ENCODE results near the gene PCNX4. TPM values are rescaled to one million over a fixed set of nuclear protein-coding genes. Genes with fewer than 3 reads are reported as not detected.

PCNX4 gene
- total RNA-seq, 3 donors from 2014 or later = 32.6 to 85.9 (median 53.7) TPM

DNA sequence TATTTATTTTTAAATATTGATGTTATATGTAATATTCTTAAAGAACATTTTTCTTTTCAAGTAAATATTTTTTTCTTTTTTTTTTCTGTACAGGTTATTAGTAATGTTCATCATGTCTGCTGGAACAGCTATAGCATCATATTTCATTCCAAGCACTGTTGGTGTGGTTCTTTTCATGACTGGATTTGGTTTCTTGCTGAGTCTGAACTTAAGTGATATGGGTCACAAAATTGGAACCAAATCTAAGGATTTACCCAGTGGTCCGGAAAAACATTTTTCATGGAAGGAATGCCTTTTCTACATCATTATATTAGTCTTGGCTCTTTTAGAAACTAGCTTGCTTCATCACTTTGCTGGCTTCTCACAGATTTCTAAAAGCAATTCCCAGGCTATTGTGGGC, 23.2 kb downstream of the PCNX4 start:
- DNase-seq (ENCODE audit: low spot score in 2 of 2) = no peak
- Histone ChIP-seq H3K27ac (no peak overlapping the region), H3K4me1 (no peaks in the 10 kb centered on the region), H3K36me3 (no peaks in the 10 kb centered on the region), H3K27me3 (no peaks in the 10 kb centered on the region), H3K9me3 (no peaks in the 10 kb centered on the region), H3K4me3 (no peak overlapping the region)
- TF ChIP-seq POLR2A (IDR thresholded peaks at IDR 0.05) (no peak), POLR2AphosphoS5 (IDR thresholded peaks at IDR 0.05) (no peak)
- TF ChIP-seq, protein P1, sequence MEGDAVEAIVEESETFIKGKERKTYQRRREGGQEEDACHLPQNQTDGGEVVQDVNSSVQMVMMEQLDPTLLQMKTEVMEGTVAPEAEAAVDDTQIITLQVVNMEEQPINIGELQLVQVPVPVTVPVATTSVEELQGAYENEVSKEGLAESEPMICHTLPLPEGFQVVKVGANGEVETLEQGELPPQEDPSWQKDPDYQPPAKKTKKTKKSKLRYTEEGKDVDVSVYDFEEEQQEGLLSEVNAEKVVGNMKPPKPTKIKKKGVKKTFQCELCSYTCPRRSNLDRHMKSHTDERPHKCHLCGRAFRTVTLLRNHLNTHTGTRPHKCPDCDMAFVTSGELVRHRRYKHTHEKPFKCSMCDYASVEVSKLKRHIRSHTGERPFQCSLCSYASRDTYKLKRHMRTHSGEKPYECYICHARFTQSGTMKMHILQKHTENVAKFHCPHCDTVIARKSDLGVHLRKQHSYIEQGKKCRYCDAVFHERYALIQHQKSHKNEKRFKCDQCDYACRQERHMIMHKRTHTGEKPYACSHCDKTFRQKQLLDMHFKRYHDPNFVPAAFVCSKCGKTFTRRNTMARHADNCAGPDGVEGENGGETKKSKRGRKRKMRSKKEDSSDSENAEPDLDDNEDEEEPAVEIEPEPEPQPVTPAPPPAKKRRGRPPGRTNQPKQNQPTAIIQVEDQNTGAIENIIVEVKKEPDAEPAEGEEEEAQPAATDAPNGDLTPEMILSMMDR (IDR thresholded peaks at IDR 0.05) = no peak
- intact Hi-C loops (cut with DNase I; ENCODE audit: low total_unique reads) = no loop called here

DNA sequence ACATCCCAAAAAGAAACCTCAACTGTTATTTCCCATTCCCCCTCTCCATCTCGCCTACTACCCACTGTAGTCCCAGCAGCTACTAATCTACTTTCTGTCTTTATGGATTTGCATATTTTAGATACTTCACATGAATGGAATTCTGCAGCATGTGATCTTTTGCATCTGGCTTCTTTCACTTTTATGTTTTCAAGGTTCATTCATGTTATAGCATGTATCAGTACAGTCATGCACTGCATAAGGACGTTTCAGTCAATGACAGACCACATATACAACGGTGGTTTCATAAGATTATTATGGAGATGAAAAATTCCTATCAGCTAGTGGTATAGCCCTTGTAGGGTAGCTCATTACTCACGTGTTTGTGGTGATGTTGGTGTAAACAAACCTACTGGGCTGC, 24.5 kb downstream of the PCNX4 start:
- intact Hi-C loops (cut with DNase I; ENCODE audit: low total_unique reads) = no loop called here
- Histone ChIP-seq H3K27ac (no peak overlapping the region), H3K4me1 (no peaks in the 10 kb centered on the region), H3K4me3 (no peak overlapping the region), H3K9me3 (no peaks in the 10 kb centered on the region), H3K36me3 (no peaks in the 10 kb centered on the region), H3K27me3 (no peaks in the 10 kb centered on the region)
- DNase-seq (ENCODE audit: low spot score in 2 of 2) = no peak
- TF ChIP-seq POLR2A (IDR thresholded peaks at IDR 0.05) = no peak
- TF ChIP-seq, protein P1 (IDR thresholded peaks at IDR 0.05) = no peak

DNA sequence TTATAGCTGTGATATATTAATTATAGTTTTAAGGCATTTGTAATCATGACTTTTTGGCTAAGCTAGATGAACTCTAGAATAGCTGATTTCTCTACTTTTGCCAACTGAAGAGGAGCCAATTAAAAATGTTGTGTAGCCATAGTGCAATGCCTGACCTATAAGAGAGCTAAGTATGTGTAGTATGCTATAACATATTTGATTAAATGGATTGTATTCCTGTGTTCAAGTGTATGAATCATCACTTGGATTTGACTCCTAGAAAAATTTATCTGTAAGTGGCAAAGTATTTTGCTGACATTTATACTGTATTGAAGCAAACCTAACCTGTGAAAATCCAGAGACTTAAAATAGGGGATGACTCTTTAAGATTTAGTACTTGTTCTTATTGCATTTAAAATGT, 34.2 kb downstream of the PCNX4 start:
- peaks cover 16% of the 10 kb centered on the region for H3K36me3 ChIP-seq
- H3K27ac ChIP-seq = no peak overlapping the region
- DNase-seq (ENCODE audit: low spot score in 2 of 2) = no peak

DNA sequence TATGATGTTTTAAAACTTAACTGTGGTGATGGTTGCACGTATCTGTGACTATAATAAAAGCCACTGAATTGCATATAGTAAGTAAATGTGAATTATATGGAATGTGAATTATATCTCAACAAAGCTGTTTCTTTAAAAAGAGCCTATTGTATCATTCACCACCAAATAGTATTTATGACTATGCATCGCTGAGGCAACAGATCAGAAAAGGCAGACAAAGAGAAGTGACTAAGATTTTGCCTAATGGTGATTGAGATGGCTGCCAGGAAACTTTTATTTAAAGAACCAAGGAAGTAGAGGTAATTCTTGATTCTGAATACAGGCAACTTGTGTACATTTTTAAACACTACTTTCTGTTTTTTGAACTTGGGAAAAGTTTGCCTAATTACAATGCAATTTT, 41.8 kb downstream of the PCNX4 start:
- intact Hi-C loops (cut with DNase I; ENCODE audit: low total_unique reads) = no loop called here
- H3K36me3 ChIP-seq = no peaks in the 10 kb centered on the region
- H3K27me3 ChIP-seq = no peaks in the 10 kb centered on the region
- no peaks in the 10 kb centered on the region for H3K9me3 ChIP-seq
- no peak for DNase-seq (ENCODE audit: low spot score in 2 of 2)
- no peak for TF ChIP-seq POLR2A (IDR thresholded peaks at IDR 0.05)
- no peak for TF ChIP-seq POLR2AphosphoS5 (IDR thresholded peaks at IDR 0.05)
- H3K27ac ChIP-seq = no peak overlapping the region
- H3K4me1 ChIP-seq = no peaks in the 10 kb centered on the region
- H3K4me3 ChIP-seq = no peak overlapping the region

More for the DNA sequence above, 34.2 kb downstream of the PCNX4 start:
- no peaks in the 10 kb centered on the region for H3K4me1 ChIP-seq
- intact Hi-C loops (cut with DNase I; ENCODE audit: low total_unique reads) = no loop called here
- no peak for TF ChIP-seq POLR2AphosphoS5 (IDR thresholded peaks at IDR 0.05)
- TF ChIP-seq POLR2A (IDR thresholded peaks at IDR 0.05) = no peak
- TF ChIP-seq, protein P1 (IDR thresholded peaks at IDR 0.05) = no peak
- no peak overlapping the region for H3K4me3 ChIP-seq
- no peaks in the 10 kb centered on the region for H3K9me3 ChIP-seq
- H3K27me3 ChIP-seq = no peaks in the 10 kb centered on the region

DNA sequence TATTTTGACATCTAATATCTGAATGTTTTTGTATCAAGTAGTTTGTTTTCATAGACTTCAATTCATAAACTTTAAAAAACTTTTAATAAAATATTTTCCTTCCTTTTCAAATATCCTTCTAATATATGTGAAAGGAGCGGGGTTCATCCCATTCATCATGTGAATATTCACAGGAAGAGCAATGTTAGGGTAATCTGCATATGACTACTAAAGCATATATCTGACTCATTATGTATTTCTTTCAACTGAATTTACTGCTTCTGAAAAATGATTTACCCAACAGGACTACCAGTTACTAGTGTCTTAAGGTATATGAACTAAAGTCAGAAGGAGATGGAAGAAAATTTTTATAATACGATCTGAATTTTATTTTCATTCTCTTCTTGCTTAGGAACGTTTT, 43.0 kb downstream of the PCNX4 start:
- H3K36me3 ChIP-seq = no peaks in the 10 kb centered on the region

More for the DNA sequence above, 43.0 kb downstream of the PCNX4 start:
- Histone ChIP-seq H3K4me1 (no peaks in the 10 kb centered on the region), H3K4me3 (no peak overlapping the region), H3K27ac (no peak overlapping the region), H3K27me3 (no peaks in the 10 kb centered on the region), H3K9me3 (no peaks in the 10 kb centered on the region)
- intact Hi-C loops (cut with DNase I; ENCODE audit: low total_unique reads) = no loop called here
- no peak for DNase-seq (ENCODE audit: low spot score in 2 of 2)
- TF ChIP-seq POLR2AphosphoS5 (IDR thresholded peaks at IDR 0.05) (no peak), POLR2A (IDR thresholded peaks at IDR 0.05) (no peak)
- TF ChIP-seq, protein P1 (IDR thresholded peaks at IDR 0.05) = no peak

All from breast epithelium (tissue), 4 donors.